PFSK-1 (cell line): Measurements from ENCODE around the gene ARFGAP1.

Source experiments
- FOXP2 ChIP-seq: optimal IDR thresholded peaks from 2 replicates; pipeline ENCODE3; 2011; ENCODE audit warnings: borderline replicate concordance, control low read depth, inconsistent platforms; ENCODE audit not compliant: insufficient read depth; ENCODE audit errors: extremely low read length, extremely low read depth
- POLR2AphosphoS5 ChIP-seq: IDR thresholded peaks from 2 replicates; pipeline ENCODE4 v1.6.1; 2012; ENCODE audit warnings: low read depth, mild to moderate bottlenecking, control low read depth, low read length, moderate library complexity
- SIN3A ChIP-seq: IDR thresholded peaks from 2 replicates; pipeline ENCODE4 v1.6.1; 2012; ENCODE audit warnings: mild to moderate bottlenecking, low read length, moderate library complexity, borderline replicate concordance; ENCODE audit not compliant: insufficient read depth
- TAF1 ChIP-seq: IDR thresholded peaks from 2 replicates; pipeline ENCODE4 v1.6.1; 2012; ENCODE audit warnings: low read length, control low read depth, borderline replicate concordance; ENCODE audit not compliant: insufficient read depth
- TF ChIP-seq, protein P1 (sequence below), 2 experiments: IDR thresholded peaks; 2 replicates each; pipeline versions ENCODE4 v1.6.1 to v1.8.0; 2011 to 2012; ENCODE audit warnings: low read depth in 2 of 2, low read length in 2 of 2, control low read depth in 1 of 2, inconsistent platforms in 1 of 2, mild to moderate bottlenecking in 1 of 2, moderate library complexity in 1 of 2; ENCODE audit not compliant: insufficient read depth in 1 of 2

Gene ARFGAP1

DNA sequence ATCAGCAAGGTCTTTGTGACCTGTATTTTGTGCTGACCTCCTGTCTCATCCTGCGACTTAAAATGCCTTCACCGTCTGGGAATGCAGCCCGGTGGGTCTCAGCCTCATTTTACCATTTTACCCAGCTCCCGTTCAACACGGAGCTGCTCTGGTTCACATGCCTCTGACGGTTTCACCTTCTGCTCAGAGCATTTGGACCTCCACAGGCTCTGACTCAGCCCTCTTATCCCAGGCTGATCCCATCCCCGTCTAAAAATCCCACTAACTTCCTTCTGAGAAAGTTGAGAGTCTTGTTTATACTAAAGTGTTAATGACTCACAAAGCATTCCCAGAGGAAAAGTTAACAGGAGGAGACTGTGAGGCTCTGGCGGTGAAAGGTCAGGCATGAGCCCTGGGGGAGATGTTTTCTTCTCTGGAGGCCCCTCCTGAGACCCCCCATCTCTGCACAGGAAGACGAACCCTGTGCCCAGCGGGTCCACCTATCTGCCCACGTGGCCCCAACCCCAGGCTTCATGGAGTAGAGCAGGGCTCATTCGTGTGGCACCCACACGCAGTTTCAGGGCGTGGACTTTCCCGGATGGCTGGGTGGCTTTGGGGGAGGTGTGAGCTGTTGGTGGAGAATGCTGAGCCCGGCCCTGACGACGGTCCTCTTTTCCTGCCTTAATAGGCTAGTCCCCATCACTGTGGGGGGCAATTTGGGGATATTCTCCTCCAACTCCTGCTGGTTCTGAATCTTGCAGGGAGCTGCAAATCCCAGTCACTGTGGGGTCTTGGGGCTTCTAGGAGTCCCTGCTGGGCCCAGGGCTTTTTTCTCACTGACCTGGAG lies 40.2 kb upstream of the ARFGAP1 start:
- no peak for TF ChIP-seq FOXP2
- TF ChIP-seq POLR2AphosphoS5: no peak
- TF ChIP-seq, protein P1, sequence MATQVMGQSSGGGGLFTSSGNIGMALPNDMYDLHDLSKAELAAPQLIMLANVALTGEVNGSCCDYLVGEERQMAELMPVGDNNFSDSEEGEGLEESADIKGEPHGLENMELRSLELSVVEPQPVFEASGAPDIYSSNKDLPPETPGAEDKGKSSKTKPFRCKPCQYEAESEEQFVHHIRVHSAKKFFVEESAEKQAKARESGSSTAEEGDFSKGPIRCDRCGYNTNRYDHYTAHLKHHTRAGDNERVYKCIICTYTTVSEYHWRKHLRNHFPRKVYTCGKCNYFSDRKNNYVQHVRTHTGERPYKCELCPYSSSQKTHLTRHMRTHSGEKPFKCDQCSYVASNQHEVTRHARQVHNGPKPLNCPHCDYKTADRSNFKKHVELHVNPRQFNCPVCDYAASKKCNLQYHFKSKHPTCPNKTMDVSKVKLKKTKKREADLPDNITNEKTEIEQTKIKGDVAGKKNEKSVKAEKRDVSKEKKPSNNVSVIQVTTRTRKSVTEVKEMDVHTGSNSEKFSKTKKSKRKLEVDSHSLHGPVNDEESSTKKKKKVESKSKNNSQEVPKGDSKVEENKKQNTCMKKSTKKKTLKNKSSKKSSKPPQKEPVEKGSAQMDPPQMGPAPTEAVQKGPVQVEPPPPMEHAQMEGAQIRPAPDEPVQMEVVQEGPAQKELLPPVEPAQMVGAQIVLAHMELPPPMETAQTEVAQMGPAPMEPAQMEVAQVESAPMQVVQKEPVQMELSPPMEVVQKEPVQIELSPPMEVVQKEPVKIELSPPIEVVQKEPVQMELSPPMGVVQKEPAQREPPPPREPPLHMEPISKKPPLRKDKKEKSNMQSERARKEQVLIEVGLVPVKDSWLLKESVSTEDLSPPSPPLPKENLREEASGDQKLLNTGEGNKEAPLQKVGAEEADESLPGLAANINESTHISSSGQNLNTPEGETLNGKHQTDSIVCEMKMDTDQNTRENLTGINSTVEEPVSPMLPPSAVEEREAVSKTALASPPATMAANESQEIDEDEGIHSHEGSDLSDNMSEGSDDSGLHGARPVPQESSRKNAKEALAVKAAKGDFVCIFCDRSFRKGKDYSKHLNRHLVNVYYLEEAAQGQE (IDR thresholded peaks at IDR 0.05; ENCODE audit: insufficient read depth in 1 of 2, low read depth in 2 of 2, low read length in 2 of 2): no peak

- TF ChIP-seq FOXP2: no peak
- no peak for TF ChIP-seq TAF1
- TF ChIP-seq SIN3A: no peak
- no peak for TF ChIP-seq POLR2AphosphoS5
- TF ChIP-seq, protein P1 (IDR thresholded peaks at IDR 0.05; ENCODE audit: insufficient read depth in 1 of 2, low read depth in 2 of 2, low read length in 2 of 2): no peak
Observed at GRCh38 chr20:63233061-63233344, 39.6 kb upstream of the ARFGAP1 start.

DNA sequence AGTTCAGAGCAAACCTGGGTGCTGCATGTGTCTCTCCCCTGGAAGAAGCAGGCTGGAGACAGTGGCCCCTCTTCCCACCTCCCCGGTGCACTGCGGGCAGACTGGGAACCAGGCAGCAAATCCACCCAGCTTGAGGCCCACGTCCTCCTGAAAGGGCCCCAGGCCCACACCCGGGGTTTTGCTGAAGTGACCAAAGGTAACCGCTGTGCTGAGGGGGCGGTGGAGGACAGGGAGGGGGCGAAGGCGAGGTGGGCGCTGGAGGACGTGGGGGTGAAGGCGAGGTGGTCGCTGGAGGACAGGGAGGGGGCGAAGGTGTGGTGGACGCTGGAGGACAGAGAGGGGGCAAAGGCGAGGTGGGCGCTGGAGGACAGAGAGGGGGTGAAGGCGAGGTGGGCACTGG lies 38.7 kb upstream of the ARFGAP1 start:
- TF ChIP-seq TAF1 (no peak), FOXP2 (no peak), POLR2AphosphoS5 (no peak), SIN3A (no peak)
- TF ChIP-seq, protein P1 (IDR thresholded peaks at IDR 0.05; ENCODE audit: insufficient read depth in 1 of 2, low read depth in 2 of 2, low read length in 2 of 2): no peak

DNA sequence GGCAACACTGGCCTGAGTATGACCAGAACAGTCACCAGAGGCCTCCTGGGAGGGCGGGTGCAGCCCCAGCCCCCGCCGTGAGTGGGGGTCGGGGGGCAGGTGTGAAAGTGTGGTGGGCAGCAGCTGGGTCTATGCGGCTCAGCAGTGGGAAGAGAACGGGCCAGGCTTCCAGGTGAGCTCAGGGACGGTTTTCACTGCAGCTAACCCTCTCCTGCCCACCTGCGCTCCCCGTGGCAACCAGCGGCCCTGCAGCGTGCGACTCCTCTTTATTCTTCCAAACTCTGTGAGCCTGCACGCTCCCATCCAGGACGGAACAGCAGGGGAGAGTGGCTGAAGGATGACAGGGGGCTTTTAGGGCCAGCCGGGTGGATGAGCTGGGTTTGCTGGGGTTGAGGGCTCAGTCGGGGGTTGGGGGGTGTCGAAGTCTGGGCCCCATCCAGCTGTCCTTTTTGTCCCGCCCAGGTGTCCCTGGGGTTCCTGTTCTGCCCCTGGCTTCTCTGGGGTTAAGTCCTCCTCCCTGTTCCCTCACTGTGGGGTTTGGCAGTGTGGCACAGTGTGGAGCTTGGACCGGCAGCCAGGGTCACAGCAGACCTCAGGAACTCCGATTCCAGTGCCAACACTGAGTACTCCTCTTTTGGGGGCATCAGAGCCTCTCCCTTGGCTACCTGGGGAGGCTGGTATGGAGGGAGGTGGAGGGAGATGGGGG lies 37.8 kb upstream of the ARFGAP1 start:
- TF ChIP-seq POLR2AphosphoS5 (no peak), TAF1 (no peak), SIN3A (no peak), FOXP2 (no peak)
- TF ChIP-seq, protein P1 (IDR thresholded peaks at IDR 0.05; ENCODE audit: insufficient read depth in 1 of 2, low read depth in 2 of 2, low read length in 2 of 2): no peak
